NCI-H146 (cell line): ENCODE results near the gene CGRRF1.

ENCODE experiments used
- DNase-seq: peaks from one replicate; lab custom pipeline; 2025; lab: John Stamatoyannopoulos, UW

Gene CGRRF1

DNA sequence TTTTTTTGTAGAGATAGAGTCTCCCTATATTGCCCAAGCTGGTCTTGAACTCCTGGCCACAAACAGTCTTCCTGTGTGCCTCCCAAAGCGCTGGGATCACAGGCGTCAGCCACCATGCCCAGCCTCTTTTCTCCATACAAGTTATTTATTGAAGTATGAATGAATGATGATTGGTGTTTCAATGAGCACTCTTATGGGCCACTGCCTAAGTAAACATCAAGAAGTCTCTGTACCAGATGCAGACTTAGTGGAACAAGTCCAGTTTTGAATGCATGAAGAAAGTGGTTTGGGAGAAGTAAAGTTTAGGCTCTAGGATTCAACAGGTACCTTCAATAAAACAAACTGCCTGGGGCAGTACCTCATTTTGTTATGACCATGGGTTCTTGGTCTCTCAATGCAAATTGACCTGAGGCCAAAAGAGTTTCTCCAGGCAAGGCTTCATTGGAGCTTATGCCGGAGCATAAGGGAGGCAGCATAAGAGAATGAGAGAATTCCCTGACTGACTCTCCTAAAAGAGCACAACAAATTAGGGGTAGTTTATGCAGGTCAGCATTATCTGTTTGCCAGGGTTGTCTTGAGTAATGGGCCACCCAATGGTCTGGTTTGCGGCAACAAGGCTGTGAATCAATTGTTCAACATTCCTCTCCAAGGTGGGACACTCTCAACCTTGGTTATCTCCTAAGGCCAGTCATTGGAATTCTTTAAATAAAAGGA is 19.8 kb upstream of the CGRRF1 start:
- no peak for DNase-seq

DNA sequence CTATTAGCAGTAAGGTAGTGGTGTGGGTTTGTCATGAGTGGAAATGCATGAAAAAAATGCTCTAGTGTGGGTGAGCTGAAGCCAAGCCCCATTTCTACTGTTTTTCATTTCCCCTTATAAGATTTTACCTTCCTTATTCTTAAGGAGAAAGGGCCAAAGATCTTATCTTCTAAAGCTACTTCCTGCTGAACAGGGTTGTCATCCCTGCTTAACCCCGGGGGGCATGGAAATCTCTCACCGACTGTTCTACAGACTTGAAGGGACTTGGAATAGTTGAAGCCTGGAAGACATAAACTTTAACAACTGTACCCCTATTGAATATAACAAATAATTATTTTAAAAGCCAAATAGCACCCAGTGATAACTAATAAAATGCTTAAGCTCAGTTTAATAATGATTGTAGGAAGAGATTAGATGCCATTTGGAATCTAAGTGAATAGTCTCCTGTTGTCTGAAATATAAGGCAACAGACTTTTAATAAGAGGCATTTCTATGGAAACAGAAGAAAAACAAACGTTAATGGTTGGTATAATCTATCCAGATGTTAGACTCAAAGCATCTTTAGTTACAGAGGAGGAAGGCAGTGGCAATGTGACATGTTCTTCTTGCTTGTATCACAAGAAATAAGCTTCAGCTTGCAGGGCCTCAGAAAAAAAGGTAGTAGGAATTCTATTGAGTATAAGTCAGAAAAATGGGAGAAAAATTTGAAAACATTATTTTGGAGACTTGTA is 19.1 kb upstream of the CGRRF1 start:
- no peak for DNase-seq

DNA sequence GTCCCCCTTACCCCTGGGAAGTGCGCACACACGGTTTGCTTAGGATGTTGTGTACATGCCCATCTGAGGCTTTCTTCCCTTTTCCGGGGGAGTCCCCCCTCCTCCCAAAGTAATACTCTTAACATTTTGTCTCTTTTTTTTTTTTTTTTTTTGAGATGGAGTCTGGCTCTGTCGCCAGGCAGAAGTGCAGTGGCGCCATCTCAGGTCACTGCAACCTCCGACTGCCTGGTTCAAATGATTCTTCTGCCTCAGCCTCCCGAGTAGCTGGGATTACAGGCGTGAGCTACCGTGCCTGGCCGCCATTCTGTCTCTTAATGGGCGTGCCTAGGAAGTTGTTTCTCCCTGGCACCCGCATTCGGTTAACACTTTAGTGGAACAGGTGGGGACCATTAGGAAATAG is 16.4 kb upstream of the CGRRF1 start:
- peak; percentile 29 for DNase-seq

DNA sequence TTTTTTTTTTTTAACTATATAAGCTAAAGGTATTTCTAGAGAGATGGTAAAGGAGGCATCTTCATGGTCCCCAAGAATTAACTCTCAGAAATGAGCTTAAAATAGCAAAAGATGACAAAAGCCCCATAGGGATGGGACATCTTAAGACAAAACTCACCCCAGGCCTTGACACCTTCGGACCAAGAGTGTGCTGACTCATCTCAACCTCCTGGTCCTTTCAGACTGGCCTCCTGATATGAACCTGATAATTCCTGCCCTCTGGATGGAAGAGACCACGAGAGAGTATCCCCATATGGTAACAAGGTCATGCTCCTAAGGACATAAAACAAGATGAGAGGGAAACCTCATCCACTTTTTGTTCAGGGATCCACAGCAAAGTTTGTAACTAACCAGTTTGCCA is 12.5 kb upstream of the CGRRF1 start:
- no peak for DNase-seq

DNA sequence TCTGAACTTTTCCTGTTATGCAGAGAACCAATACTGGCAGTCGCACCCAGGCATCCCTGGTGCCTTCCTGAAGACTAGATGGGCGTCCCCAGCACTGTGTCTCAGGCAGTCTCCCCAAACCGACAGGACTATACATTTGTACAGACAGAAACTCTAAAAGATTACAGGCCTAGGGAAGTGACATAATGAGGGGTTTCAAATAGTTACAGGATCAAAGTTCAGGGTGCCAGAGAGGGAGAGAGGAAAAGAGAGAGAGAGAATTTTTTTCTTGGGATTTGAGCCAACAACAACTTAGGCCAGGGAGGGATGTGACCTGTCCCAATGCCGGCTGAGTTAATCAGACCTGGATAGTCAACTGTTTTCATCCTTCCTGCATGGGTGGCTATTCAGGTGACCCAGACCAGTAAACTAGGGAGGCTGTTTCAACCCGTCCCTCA is 11.6 kb upstream of the CGRRF1 start:
- no peak for DNase-seq

DNA sequence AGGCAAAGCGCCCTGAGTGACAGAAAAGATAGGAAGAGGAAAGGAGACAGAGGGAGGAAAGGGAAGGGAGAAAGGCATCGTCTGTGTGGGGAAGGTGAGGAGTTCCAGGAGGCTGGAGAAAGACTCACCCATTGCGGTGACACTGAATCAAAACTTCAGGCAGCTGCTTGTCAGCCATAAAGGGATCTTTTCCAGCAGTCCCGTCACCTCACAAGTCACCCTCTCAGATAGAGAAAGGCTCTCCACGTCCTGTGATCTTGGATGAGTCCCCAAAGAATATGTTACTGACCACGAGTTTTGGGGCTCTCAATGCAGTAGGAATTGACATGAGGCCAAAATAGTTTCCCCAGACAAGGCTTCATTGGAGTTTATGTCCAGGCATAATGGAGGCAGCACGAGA is 11.1 kb upstream of the CGRRF1 start:
- DNase-seq, result no peak

DNA sequence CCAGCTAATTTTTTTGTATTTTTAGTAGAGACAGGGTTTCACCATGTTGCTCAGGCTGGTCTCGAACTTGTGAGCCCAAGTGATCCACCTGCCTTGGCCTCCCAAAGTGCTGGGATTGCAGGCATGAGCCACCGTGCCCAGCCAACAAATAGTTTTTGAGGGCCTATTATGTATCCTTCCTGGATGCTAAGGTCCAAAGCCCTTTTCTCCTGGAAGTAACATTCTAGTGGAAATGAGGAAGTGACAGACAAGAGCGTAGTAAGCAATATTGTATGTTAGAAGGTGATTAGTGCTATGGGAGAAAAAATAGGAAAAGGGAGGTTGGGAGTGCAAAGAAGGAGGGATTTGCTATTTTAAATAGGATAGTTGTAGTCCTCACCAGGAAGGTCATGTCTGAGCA is 9.0 kb upstream of the CGRRF1 start:
- no peak for DNase-seq

DNA sequence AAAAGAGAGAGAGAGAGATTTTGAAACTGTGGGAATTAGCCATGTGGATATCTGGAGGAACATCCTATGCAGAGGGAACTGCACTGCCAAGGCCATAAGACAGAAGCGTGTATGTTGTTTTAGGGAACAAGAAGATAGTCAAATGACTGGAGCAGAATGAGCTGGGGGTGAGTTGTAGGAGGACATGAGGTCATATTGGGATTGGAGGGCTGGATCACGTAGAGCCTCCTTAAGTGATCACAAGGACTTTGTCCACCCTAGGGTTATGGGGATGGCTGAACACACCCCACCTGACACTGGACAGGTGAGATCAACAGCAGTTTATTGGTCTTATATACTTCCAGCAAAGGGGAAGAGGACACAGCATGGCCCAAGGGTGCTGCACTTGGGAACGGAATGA is 8.2 kb upstream of the CGRRF1 start:
- no peak for DNase-seq

DNA sequence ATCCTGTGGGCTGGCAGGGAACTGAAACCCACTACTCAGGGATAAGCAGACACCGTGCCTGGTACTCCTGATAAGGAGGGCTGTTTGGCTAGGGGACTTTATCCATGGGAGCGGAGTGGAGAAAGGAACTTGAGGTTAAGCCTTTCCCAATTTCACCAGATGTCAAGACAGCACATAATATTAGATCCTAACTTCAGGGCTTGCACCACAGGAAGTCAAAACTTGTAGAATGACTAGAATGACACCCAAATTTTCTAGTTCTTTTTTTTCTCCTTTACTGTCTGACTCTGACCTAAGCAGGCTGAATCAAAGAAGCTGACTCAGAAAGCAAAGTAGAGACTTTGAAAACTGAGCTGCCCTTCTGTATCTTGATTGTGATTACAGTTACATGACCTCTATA is 7.1 kb upstream of the CGRRF1 start:
- no peak for DNase-seq

DNA sequence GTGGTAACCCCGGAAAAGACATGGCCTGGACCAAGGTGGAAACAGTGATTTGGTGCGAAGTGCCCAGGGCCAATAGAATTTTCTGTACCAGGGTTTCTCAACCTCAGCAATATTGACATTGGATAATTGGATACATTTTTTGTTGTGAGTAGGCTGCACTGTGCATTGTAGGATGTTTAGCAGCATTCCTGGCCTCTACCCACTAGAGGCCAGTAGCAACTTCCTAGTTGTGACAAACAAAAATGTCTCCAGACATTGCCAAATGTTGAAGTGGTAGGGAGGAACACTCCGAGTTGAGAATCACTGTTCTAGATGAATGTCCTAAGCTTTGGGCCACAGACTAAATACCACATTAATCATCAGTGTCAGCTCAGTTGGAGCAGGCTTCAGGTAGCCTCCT is 6.2 kb upstream of the CGRRF1 start:
- DNase-seq, result no peak

DNA sequence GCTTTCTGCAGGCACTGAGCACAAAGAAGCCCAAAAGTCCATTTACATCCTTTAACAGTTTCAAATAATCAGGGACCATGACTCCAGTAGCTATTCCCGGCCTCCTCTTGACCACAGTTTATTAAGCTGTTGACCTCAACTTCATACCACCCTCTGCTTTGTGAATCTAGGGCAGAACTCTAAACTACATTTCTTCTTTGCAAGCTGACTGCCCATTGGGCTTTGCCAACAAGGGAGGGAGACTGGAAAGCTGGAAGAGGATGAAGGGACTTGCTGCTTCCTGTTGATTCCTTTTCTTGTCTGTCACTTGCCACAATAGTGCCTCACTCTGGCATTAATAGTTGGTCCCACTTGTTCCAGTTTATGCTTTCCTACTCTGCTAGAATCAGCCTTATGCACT is 2.7 kb downstream of the CGRRF1 start:
- DNase-seq, result no peak

DNA sequence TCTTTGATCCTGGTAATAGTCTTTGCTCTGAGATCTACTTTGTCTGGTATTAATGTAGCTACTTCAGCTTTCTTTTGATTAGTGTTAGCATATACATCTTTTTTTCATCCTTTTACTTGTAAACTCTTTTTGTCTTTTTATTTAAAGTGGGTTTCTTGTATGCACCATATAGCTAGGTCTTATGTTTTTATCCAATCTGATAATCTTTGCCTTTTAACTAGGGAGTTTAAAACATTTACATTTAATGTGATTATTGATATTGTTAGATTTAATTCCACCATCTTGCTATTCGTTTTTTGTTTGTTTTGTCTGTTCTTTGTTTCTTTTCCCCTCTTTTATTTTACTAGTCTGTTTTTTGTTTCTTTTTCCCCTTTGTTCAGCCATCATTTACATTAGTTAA is 6.0 kb downstream of the CGRRF1 start:
- DNase-seq, result no peak

DNA sequence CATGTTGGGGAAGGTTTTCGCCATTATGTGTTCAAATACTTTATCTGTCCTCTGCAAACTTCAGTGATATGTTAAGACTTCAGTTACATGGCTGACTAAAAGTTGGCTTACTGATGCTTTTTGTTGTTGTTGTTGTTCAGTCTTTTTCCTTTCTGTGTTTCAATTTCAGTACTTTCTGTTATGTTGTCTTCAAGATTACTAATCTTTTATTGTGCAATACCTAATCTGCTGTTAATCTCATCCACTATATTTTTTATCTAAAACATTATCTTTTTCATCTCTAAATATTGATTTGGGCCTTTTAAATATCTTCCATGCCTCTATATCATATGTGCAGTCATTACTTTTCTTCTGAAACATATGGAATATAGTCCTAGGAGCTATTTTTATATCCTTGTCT is 7.0 kb downstream of the CGRRF1 start:
- no peak for DNase-seq

DNA sequence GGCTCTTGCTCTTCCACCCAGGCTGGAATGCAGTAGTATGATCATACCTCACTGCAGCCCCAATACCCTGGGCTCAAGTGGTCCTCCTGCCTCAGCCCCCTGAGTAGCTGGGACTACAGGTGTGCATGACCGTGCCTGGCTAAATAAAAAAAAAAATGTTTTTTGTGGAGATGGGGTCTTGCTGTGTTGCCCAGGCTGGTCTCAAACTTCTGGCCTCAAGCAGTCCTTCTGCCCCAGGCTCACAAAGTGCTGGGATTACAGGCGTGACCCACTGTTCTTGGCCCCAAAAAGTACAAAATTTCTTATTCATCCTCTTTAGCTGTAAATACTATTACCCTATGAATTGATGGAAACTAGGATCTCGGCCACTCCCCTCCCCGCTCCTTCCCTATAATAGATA is 14.7 kb downstream of the CGRRF1 start:
- no peak for DNase-seq

DNA sequence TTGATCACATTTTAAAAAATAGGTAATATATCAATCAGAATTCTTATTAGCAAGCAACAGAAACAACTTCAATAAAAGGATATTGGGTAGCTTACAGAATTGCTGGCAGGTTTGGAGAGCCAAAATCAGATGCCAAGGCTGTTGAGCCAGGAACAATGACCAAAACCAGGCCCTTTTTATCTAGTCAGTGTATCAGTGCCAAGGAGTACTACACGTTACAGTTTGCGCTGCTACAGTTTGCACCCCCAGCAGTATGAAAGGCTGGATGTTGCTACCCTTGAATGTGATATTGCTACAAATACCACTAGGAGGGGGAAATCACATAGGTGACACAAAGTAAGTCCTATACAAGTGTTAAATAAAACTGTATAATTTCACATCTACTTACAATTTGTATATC is 19.3 kb downstream of the CGRRF1 start:
- DNase-seq, result no peak

DNA sequence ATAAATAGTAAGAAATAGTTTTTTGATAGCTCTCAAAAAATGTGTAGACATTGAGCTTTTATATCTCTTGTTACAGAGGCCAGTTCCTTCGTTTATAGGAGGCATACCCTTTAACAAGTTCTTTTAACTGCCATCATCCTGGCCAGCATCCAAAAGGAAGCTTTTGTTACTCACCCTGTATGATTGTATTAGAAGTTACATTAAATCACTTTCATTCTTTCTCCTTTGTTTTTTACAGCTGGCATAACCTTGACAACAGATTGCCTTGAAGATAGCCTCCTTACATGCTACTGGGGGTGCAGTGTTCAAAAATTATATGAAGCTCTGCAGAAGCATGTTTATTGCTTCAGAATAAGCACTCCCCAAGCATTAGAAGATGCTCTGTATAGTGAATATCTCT is 20.1 kb downstream of the CGRRF1 start:
- DNase-seq, result no peak

DNA sequence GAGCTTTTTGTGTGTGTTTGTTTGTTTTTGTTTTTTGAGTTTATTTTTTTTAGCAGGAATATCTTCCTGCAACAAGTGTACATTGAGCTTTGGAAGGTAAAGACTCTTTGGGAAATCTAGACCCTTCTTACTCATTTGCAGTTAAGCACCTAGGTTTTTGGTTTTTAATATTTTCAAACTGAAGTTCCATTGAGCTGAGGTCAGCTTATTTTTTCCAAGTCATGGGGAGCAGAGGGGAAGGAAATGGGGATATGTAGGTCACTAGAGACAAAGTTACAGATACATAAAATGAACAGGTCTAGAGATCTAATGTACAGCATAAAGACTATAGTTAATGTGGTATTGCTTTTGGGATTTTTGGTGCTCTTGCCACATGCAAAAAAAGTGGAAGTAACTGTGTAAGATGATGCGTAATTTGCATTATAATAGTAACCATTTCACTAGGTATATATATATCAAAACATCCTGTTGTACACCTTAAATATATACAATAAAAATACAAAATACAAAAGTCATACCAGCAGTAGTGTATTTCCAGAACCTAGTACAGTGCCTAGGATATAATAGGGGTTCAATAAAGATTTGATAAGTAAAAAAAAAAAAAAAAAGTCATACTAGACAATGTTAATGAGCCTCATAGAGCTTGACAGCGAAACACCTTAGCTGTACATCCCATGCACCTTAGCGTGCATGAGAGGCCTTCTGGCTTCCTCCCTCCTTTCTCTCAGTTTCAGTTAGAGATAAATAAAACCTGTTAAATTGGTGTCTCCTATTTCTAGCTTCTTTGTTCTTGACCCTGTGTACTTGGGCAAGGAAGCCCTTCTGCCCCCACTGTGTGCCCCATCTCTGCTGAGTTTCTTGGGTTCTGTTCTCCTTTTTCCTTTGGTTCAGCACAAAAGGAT is 22.7 kb downstream of the CGRRF1 start:
- no peak for DNase-seq

DNA sequence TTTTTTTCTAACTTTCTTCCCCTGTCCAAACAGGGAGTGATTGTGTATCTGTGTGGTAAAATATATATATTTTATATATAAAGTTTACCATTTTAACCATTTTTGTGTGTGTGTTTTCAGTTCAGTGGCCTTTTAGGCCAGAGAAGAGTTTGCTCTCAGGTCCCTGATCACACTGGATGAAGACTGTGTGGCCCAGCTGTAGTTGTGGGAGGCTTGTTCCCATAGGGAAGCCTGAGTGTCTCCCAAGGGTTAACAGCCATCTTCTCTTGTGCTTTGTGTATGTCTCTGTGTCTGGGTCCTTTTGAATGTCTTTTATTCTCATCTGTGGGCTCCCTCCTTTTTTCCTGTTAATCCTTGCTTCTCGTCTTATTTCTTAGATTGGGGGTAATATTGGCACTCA is 23.4 kb downstream of the CGRRF1 start:
- no peak for DNase-seq

DNA sequence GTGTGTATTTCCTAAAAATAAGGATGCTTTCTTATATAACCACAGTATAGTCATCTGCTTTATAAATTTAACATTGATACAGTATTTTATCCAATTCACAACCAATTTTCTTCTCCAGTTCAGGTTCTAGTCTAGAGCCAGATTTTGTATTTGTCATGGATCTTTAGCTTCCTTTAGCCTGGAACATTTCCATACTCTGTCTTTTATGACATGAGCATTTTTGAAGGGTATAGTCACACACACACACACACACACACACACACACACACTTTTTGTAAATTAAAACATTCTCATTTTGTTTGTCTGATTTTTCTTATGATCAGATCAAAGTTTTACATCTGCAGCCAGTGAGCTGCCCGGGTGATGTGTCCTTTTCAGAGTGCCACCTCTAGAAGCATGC is 25.4 kb downstream of the CGRRF1 start:
- no peak for DNase-seq

DNA sequence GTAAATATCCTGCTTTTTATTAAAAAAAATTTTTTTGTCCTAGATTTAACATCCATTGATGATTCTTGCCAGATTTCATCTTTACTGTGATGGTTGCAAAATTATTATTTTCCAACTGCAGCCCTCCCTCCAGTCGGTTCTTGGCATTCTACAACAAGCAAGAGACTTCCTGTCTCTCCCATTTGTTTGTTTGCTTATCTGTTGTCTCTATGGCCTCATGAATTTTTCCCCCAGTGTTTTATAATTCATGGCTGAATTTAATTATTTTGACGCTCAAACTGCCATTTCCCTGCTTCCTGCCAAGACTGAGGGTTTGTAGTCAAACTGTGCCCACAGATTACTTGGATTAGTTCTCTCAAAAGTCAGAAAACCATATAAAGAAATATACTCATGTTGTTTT is 25.9 kb downstream of the CGRRF1 start:
- no peak for DNase-seq

DNA sequence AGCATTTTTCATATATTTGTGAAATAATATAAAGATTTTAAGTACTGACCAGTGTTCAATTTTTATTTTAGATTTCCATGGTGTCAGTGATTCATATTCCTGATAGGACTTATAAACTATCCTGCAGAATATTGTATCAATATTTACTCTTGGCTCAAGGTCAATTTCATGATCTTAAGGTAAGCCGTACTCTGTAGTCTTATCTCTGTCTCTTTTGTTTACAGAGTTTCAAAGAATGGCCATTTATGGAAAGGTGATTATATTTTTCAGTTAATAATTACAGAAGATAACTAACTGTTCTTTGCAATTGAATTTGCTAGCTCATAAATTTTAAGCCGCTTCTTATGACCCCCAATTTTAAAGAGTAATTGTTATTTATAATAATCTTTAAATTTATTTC is 27.9 kb downstream of the CGRRF1 start:
- peak; percentile 8 for DNase-seq

DNA sequence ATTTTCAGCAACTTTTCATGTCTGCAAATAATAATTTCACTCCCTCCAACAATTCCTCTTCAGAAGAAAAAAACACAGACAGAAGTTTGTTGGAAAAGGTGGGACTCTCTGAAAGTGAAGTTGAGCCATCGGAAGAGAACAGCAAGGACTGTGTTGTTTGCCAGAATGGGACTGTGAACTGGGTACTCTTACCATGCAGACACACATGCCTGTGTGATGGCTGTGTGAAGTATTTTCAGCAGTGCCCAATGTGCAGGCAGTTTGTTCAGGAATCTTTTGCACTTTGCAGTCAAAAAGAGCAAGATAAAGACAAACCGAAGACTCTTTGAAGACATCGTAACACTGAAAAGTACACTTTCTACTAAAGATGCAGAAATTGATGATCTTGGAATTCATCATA is 28.3 kb downstream of the CGRRF1 start:
- DNase-seq, result no peak

DNA sequence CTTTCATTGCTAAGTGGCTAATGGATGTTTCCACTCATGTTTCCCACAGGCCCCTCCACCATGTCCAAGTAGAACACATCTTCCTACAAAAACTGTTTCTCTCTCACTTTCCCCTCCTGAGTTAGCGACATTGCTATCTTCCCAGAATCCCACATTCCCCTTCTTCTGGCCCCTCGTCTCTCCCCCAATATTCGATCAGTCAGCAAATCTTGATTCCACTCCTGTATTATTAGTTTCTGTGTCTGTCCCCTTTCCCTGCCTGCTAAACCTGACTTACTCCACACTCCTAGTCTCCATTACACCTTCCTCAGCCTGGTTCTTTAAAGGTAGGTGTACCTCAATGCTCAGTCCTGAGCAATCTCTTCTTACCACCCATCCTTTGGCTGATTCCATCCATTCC is 37.9 kb downstream of the CGRRF1 start:
- DNase-seq, result no peak
